Fibroblast of lung (primary cell): ENCODE measurements around the gene RAB3A. TPM values are rescaled to one million over a fixed set of nuclear protein-coding genes. Genes with fewer than 3 reads are reported as not detected.

Source experiments
- DNase-seq, 2 donors: peaks; one replicate each; pipeline versions ENCODE4 v3.0.0 to v3.0.0-alpha.2; 2010; ENCODE audit warnings: low read depth in 2 of 2
- H2AFZ ChIP-seq: 2 replicates; pipeline ENCODE4 v1.5.1; 2012; ENCODE audit warnings: low read length, control low read depth, inconsistent platforms
- H3K27ac ChIP-seq: 2 replicates; pipeline ENCODE4 v1.5.1; 2011; ENCODE audit warnings: low read length, control low read depth; ENCODE audit not compliant: insufficient read depth
- H3K27me3 ChIP-seq: 2 replicates; pipeline ENCODE4 v1.5.1; 2011; ENCODE audit warnings: mild to moderate bottlenecking, low read length; ENCODE audit not compliant: control insufficient read depth, insufficient read depth
- H3K36me3 ChIP-seq: 2 replicates; pipeline ENCODE4 v1.5.1; 2011; ENCODE audit warnings: low read length; ENCODE audit not compliant: control insufficient read depth, insufficient read depth
- H3K4me1 ChIP-seq: 2 replicates; pipeline ENCODE4 v1.5.1; 2011; ENCODE audit warnings: low read length; ENCODE audit not compliant: control insufficient read depth, insufficient read depth; ENCODE audit errors: extremely low read depth
- H3K4me2 ChIP-seq: 2 replicates; pipeline ENCODE4 v1.5.1; 2011; ENCODE audit warnings: low read length, control low read depth; ENCODE audit not compliant: insufficient read depth; ENCODE audit errors: extremely low read depth
- H3K4me3 ChIP-seq, 4 experiments: fragments of 200-600 bp in 1 of 4; sonication (generic) in 1 of 4; replicated peaks in 1 of 4; 2 replicates each; pipeline ENCODE4 v1.5.1; 2011 to 2016; ENCODE audit warnings: low read length in 4 of 4, low read depth in 3 of 4, mild to moderate bottlenecking in 3 of 4, control low read depth in 2 of 4, inconsistent platforms in 1 of 4, mixed read lengths in 1 of 4; ENCODE audit not compliant: insufficient read depth in 1 of 4; ENCODE audit errors: control extremely low read depth in 1 of 4
- H3K79me2 ChIP-seq: 2 replicates; pipeline ENCODE4 v1.5.1; 2012; ENCODE audit warnings: mild to moderate bottlenecking, low read length, inconsistent platforms; ENCODE audit not compliant: control insufficient read depth, insufficient read depth
- H3K9ac ChIP-seq: 2 replicates; pipeline ENCODE4 v1.5.1; 2011; ENCODE audit warnings: mild to moderate bottlenecking, low read length, control low read depth; ENCODE audit not compliant: insufficient read depth
- H3K9me3 ChIP-seq: 2 replicates; pipeline ENCODE4 v1.5.1; 2012; ENCODE audit warnings: low read depth, low read length; ENCODE audit not compliant: control insufficient read depth, insufficient read depth
- H4K20me1 ChIP-seq: 2 replicates; pipeline ENCODE4 v1.5.1; 2011; ENCODE audit warnings: low read length; ENCODE audit not compliant: control insufficient read depth, insufficient read depth; ENCODE audit errors: extremely low read depth
- EZH2 ChIP-seq: IDR thresholded peaks from 2 replicates; pipeline ENCODE4 v1.5.1; 2012; ENCODE audit warnings: low read length, control low read depth, mild to moderate bottlenecking; ENCODE audit errors: missing control alignments
- polyA plus RNA-seq, 2 donors: library from polyadenylated mRNA; depleted of rRNA in 1 of 2; stranded (reverse) in 1 of 2; unstranded in 1 of 2; fragments of >200 nt; gene quantifications; 2 replicates each; pipeline ENCODE4 v1.2.1, GENCODE V29; 2011 to 2012; ENCODE audit warnings: missing spikeins in 1 of 2
- total RNA-seq: library from RNA; depleted of rRNA; stranded (reverse); fragments of >200 nt; gene quantifications from 2 replicates; pipeline ENCODE4 v1.2.1, GENCODE V29; 2014
- TF ChIP-seq, protein P1 (sequence below), 2 donors: IDR thresholded peaks in 1 of 2; conservative IDR thresholded peaks in 1 of 2; 1 replicate in 1 of 2; 2 replicates in 1 of 2; pipeline ENCODE4 v1.5.1; 2011 to 2012; ENCODE audit warnings: low read length in 2 of 2, control low read depth in 1 of 2, inconsistent platforms in 1 of 2, low read depth in 1 of 2, mild to moderate bottlenecking in 1 of 2

RAB3A gene
- total and polyA plus RNA-seq, 2 donors (not counting 1 experiment from before 2014, with no cell fraction given), result 2.0 to 3.6 TPM

DNA sequence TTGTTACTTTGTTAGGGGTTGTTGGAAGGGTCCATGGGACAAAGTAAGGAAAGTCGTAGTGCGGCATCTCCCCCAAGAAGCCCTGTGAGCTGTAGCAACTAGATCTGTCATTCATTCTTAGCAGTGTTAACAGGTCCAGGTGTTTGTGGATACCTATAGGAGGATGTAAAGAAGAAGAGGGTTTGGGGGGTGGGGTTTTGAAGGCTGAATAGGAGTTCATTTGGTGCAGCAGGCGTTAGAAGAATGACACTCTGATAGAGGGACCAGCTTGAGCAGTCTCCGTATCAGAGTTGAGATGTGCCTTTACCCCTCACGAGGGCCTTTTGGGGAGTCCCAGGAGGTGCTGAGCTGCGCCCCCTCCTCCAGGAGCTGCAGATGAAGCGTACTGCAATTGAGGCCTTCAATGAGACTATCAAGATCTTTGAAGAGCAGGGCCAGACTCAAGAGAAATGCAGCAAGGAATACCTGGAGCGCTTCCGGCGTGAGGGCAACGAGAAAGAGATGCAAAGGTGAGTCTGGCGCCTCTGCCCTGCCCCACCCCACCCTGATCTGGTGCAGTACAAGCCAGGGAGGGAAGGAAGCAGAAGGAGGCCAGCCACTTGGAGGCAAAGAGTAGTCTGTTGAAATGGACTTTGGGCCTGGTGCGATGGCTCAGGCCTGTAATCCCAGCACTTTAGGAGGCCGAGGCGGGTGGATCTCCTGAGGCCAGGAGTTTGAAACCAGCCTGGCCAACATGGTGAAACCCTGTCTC lies 37.9 kb downstream of the RAB3A start:
- H3K27ac ChIP-seq, result no peak overlapping the region
- H3K4me2 ChIP-seq, result no peak overlapping the region
- no peak overlapping the region for H3K9ac ChIP-seq
- TF ChIP-seq, protein P1, sequence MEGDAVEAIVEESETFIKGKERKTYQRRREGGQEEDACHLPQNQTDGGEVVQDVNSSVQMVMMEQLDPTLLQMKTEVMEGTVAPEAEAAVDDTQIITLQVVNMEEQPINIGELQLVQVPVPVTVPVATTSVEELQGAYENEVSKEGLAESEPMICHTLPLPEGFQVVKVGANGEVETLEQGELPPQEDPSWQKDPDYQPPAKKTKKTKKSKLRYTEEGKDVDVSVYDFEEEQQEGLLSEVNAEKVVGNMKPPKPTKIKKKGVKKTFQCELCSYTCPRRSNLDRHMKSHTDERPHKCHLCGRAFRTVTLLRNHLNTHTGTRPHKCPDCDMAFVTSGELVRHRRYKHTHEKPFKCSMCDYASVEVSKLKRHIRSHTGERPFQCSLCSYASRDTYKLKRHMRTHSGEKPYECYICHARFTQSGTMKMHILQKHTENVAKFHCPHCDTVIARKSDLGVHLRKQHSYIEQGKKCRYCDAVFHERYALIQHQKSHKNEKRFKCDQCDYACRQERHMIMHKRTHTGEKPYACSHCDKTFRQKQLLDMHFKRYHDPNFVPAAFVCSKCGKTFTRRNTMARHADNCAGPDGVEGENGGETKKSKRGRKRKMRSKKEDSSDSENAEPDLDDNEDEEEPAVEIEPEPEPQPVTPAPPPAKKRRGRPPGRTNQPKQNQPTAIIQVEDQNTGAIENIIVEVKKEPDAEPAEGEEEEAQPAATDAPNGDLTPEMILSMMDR (conservative IDR thresholded peaks at IDR 0.05 in 1 of 2, IDR thresholded peaks at IDR 0.05 in 1 of 2; ENCODE audit: low read depth in 1 of 2, low read length in 2 of 2), result no peak
- TF ChIP-seq EZH2, result no peak
- H3K9me3 ChIP-seq, result no peaks in the 10 kb centered on the region
- peaks cover 4% of the 10 kb centered on the region for H3K4me1 ChIP-seq
- H4K20me1 ChIP-seq, result no peaks in the 10 kb centered on the region
- no peaks in the 10 kb centered on the region for H3K79me2 ChIP-seq
- H3K36me3 ChIP-seq, result peaks cover 23% of the 10 kb centered on the region
- DNase-seq, result no peak
- no peak overlapping the region for H3K4me3 ChIP-seq
- no peaks in the 10 kb centered on the region for H3K27me3 ChIP-seq
- H2AFZ ChIP-seq, result no peak overlapping the region

DNA sequence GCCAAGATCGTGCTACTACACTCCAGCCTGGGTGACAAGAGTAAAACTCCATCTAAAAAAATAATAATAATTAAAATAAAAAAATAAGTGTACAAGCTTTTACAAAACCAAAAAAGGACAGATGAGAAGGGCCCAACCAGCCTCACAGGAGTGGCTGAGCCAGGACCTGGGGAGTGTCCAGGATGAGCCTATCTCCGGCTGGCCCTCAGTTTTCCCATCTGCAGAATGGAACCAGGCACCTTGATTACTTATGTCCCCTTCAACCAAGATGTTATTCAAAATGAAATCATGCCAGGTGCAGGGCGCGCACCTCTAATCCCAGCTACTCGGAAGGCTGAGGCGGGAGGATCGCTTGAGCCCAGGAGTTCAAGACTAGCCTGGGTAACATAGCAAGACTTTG lies 39.8 kb downstream of the RAB3A start:
- Histone ChIP-seq H3K79me2 (no peaks in the 10 kb centered on the region), H3K4me1 (peaks cover 8% of the 10 kb centered on the region), H3K27me3 (no peaks in the 10 kb centered on the region), H2AFZ (no peak overlapping the region), H3K9ac (no peak overlapping the region), H3K36me3 (peaks cover 25% of the 10 kb centered on the region), H4K20me1 (no peaks in the 10 kb centered on the region), H3K9me3 (no peaks in the 10 kb centered on the region), H3K4me2 (no peak overlapping the region), H3K27ac (no peak overlapping the region), H3K4me3 (no peak overlapping the region)
- DNase-seq, result no peak
- TF ChIP-seq EZH2, result no peak
- TF ChIP-seq, protein P1 (conservative IDR thresholded peaks at IDR 0.05 in 1 of 2, IDR thresholded peaks at IDR 0.05 in 1 of 2; ENCODE audit: low read depth in 1 of 2, low read length in 2 of 2), result no peak

DNA sequence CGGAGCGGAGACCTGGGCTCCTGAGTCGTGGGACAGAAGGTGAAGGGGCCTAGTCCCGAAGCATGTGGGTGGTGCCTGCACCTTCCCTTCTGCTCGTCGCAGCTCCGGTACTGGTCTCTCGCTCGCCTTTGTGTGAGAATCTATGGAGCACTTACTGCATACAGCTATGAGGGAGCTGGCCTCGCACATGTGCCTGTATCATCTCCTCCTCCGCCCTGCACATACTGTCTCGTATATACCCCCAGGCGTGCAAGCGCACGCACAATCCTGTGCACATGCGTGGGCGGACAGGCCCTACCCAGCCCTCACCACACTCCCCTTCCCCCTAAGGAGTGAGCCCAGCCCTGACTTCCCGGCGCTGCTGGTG lies 42.2 kb downstream of the RAB3A start:
- Histone ChIP-seq H3K36me3 (peaks cover 14% of the 10 kb centered on the region), H3K9ac (no peak overlapping the region), H3K27me3 (no peaks in the 10 kb centered on the region), H4K20me1 (no peaks in the 10 kb centered on the region), H3K27ac (no peak overlapping the region), H3K4me2 (peak overlapping the region; percentile 66), H3K79me2 (no peaks in the 10 kb centered on the region), H3K9me3 (no peaks in the 10 kb centered on the region), H2AFZ (no peak overlapping the region), H3K4me3 (peak overlapping the region in 3 of 4 experiments; percentile 2 to 28 (median 27)), H3K4me1 (peaks cover 14% of the 10 kb centered on the region)
- no peak for DNase-seq
- TF ChIP-seq, protein P1 (conservative IDR thresholded peaks at IDR 0.05 in 1 of 2, IDR thresholded peaks at IDR 0.05 in 1 of 2; ENCODE audit: low read depth in 1 of 2, low read length in 2 of 2), result no peak
- TF ChIP-seq EZH2, result no peak
